OCI-LY7 (cell line): Measurements from ENCODE around the gene CCER1. TPM values are rescaled to one million over a fixed set of nuclear protein-coding genes. Genes with fewer than 3 reads are reported as not detected.

Experiments used
- BruUV-seq: library from RNA; stranded (reverse); fragments of 400-500 nt; replicated peaks from 2 replicates; lab custom pipeline; 2021; lab: Mats Ljungman, UMichigan
- CTCF ChIA-PET: fragments of 300-600 bp; sonication (Branson Sonifier 250); formaldehyde crosslinking; loops from one replicate; lab custom pipeline; 2022; ENCODE audit warnings: antibody characterized with exemption; ENCODE audit not compliant: unreplicated experiment; lab: Charles Lee
- POLR2A ChIA-PET: fragments of 300-600 bp; sonication (Branson Sonifier 250); formaldehyde crosslinking; loops from one replicate; lab custom pipeline; 2022; ENCODE audit warnings: antibody characterized with exemption; lab: Charles Lee
- DNase-seq: peaks from one replicate; pipeline ENCODE4 v3.0.0-alpha.2; 2015; ENCODE audit warnings: low spot score
- H2AFZ ChIP-seq: fragments of 200-600 bp; sonication (generic), shearing (Covaris generic); 2 replicates; pipeline ENCODE4 v1.6.1; 2014; ENCODE audit warnings: mild to moderate bottlenecking, antibody characterized with exemption, low read length, moderate library complexity
- H3K27ac ChIP-seq: fragments of 200-600 bp; sonication (generic); 2 replicates; pipeline ENCODE4 v1.5.1; 2014; ENCODE audit warnings: mixed run types, low read depth, mild to moderate bottlenecking, moderate library complexity, low read length, inconsistent platforms; ENCODE audit not compliant: poor library complexity, severe bottlenecking
- H3K36me3 ChIP-seq: fragments of 200-600 bp; sonication (generic); 2 replicates; pipeline ENCODE4 v1.6.1; 2014; ENCODE audit warnings: mild to moderate bottlenecking, antibody characterized with exemption, low read length, moderate library complexity, mixed read lengths; ENCODE audit not compliant: insufficient read depth
- H3K4me1 ChIP-seq: fragments of 200-600 bp; sonication (generic); 2 replicates; pipeline ENCODE4 v1.5.1; 2014; ENCODE audit warnings: mild to moderate bottlenecking, low read length; ENCODE audit not compliant: insufficient read depth, poor library complexity, severe bottlenecking
- H3K4me2 ChIP-seq: fragments of 200-600 bp; sonication (generic); 2 replicates; pipeline ENCODE4 v1.6.1; 2014; ENCODE audit warnings: mild to moderate bottlenecking, low read length
- H3K4me3 ChIP-seq: fragments of 200-600 bp; sonication (generic); 2 replicates; pipeline ENCODE4 v1.5.1; 2014; ENCODE audit warnings: mild to moderate bottlenecking, low read depth, low read length; ENCODE audit not compliant: poor library complexity, severe bottlenecking
- H3K79me2 ChIP-seq: fragments of 200-600 bp; sonication (generic); 2 replicates; pipeline ENCODE4 v1.6.1; 2016; ENCODE audit warnings: low read depth, mild to moderate bottlenecking, low read length, moderate library complexity, mixed read lengths; ENCODE audit not compliant: insufficient read depth
- H3K9me2 ChIP-seq: fragments of 200-600 bp; sonication (generic); 2 replicates; pipeline ENCODE4 v1.6.1; 2016; ENCODE audit warnings: mild to moderate bottlenecking, low read length, mixed read lengths; ENCODE audit not compliant: insufficient read depth
- H3K9me3 ChIP-seq: fragments of 200-600 bp; sonication (generic); 2 replicates; pipeline ENCODE4 v1.6.1; 2014; ENCODE audit warnings: mild to moderate bottlenecking, mixed run types, low read length, mixed read lengths
- H4K20me1 ChIP-seq: fragments of 200-600 bp; sonication (generic); 2 replicates; pipeline ENCODE4 v1.6.1; 2014; ENCODE audit warnings: mild to moderate bottlenecking, antibody characterized with exemption, low read length, moderate library complexity, mixed read lengths; ENCODE audit not compliant: insufficient read depth
- CTCF ChIP-seq: fragments of 200-600 bp; sonication (generic); conservative IDR thresholded peaks from 2 replicates; pipeline ENCODE4 v1.5.1; 2014; ENCODE audit warnings: mild to moderate bottlenecking, antibody characterized with exemption, low read length, moderate library complexity, mixed read lengths
- EZH2phosphoT487 ChIP-seq: fragments of 200-600 bp; sonication (generic); IDR thresholded peaks from 2 replicates; pipeline ENCODE4 v1.6.1; 2018; ENCODE audit warnings: low read depth, borderline replicate concordance, mild to moderate bottlenecking, mixed run types, antibody characterized with exemption, low read length, moderate library complexity, mixed read lengths
- intact Hi-C: fragments of 100-400 bp; cut with micrococcal nuclease; formaldehyde crosslinking; loops from one replicate; pipeline ENCODE4 v1.10.0; 2022; ENCODE audit not compliant: unreplicated experiment
- total RNA-seq, 2 experiments: library from RNA; depleted of rRNA in 1 of 2; stranded (reverse); fragments of >200 nt in 1 of 2; shearing (Covaris generic) in 1 of 2; gene quantifications; 2 replicates each; pipeline ENCODE4 v1.2.3, GENCODE V29; 2014 to 2022

CCER1 gene
- total RNA-seq, 2 experiments from 2014 or later, result not detected

DNA sequence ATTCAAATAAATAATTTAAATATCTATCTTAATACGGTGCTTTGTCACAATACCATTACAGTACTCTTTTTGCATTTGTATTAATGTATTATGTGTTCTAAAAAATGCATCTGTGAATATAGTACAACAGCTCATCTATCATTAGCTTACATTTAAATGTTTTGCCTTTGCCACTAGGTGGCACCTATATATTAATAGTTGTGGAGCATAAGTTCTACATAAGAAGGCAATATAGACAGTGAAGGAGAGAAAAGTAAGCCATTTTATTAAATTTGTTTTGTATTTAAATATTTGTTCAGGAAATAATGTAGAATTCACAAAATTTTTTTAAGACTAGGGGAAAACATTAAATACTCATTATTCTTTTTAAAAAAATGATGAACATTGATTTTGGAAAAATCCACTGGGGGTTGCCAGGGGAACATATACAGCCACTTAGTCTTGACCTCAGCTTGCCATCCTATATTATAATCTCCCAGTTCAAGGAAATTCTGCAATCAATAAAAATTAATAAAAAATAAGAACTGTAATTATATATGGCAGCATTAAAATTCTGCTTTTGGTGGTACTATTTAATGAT, 9.8 kb downstream of the CCER1 start:
- H3K4me3 ChIP-seq, result no peak overlapping the region
- TF ChIP-seq CTCF (peak; percentile 86), EZH2phosphoT487 (no peak)
- BruUV-seq, result no TSS peak
- H3K36me3 ChIP-seq, result no peaks in the 10 kb centered on the region
- H4K20me1 ChIP-seq, result no peaks in the 10 kb centered on the region
- H3K4me1 ChIP-seq, result no peaks in the 10 kb centered on the region
- no peaks in the 10 kb centered on the region for H3K9me3 ChIP-seq
- no peak overlapping the region for H2AFZ ChIP-seq
- no peaks in the 10 kb centered on the region for H3K9me2 ChIP-seq
- no peak overlapping the region for H3K4me2 ChIP-seq
- intact Hi-C loops, result no loop called here
- peak; percentile 50 for DNase-seq
- H3K79me2 ChIP-seq, result no peaks in the 10 kb centered on the region
- POLR2A ChIA-PET, result no interaction called here
- CTCF ChIA-PET, result no interaction called here
- no peak overlapping the region for H3K27ac ChIP-seq

- H3K27ac ChIP-seq, result no peak overlapping the region
- no peaks in the 10 kb centered on the region for H3K79me2 ChIP-seq
- H4K20me1 ChIP-seq, result no peaks in the 10 kb centered on the region
- H3K4me1 ChIP-seq, result no peaks in the 10 kb centered on the region
- H2AFZ ChIP-seq, result no peak overlapping the region
- H3K4me2 ChIP-seq, result no peak overlapping the region
- BruUV-seq, result no TSS peak
- H3K9me3 ChIP-seq, result no peaks in the 10 kb centered on the region
- CTCF ChIA-PET, result no interaction called here
- intact Hi-C loops, result no loop called here
- no peaks in the 10 kb centered on the region for H3K36me3 ChIP-seq
- H3K9me2 ChIP-seq, result no peaks in the 10 kb centered on the region
- POLR2A ChIA-PET, result interaction anchor here (0.7 kb wide), 1 partner anchor 242 kb away, joined by 4 read pairs; no protein-coding TSS in a partner anchor
- no peak for DNase-seq
- no peak overlapping the region for H3K4me3 ChIP-seq
- no peak for TF ChIP-seq CTCF
- no peak for TF ChIP-seq EZH2phosphoT487
These were observed 11.7 kb downstream of the CCER1 start for GRCh38 chr12:90943255-90943654.

DNA sequence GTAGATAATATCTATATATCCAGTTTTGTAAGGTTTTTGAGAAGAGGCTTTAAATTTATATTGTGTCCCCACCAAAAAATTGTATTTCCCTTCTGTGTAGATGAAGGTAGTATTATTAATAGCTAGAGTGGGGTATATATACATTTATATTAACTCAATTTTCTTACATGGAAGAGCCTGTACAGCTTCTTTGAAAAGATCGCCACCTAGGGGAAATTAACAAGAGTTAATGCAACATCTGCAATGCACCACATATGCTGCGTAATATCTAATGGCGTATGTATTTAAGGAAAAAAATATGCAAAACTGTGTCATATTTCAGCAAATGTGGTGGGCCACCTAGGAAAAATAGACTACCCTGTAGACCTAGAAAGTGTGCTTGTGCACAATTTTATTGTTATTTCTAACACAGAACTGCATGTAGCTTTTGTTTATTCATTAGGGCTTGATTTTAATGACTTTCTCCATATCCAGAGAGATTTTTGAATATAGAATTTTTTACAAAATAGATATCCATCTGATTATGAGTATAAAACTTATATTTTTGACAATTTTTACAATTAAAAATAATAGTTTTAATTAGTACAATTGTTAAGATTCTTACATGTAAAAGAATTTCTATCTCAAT, 14.0 kb downstream of the CCER1 start:
- peak; percentile 45 for DNase-seq
- no peak overlapping the region for H3K4me2 ChIP-seq
- no peak overlapping the region for H3K4me3 ChIP-seq
- CTCF ChIA-PET, result no interaction called here
- no peaks in the 10 kb centered on the region for H3K9me2 ChIP-seq
- H3K4me1 ChIP-seq, result no peaks in the 10 kb centered on the region
- intact Hi-C loops, result no loop called here
- TF ChIP-seq EZH2phosphoT487 (no peak), CTCF (peak; percentile 85)
- H2AFZ ChIP-seq, result no peak overlapping the region
- no peaks in the 10 kb centered on the region for H3K79me2 ChIP-seq
- H3K27ac ChIP-seq, result no peak overlapping the region
- POLR2A ChIA-PET, result interaction anchor here (0.6 to 0.8 kb wide), 3 partner anchors 9 to 1317 kb away, joined by 3 to 4 read pairs (median 3); no protein-coding TSS in a partner anchor
- H4K20me1 ChIP-seq, result no peaks in the 10 kb centered on the region
- H3K36me3 ChIP-seq, result no peaks in the 10 kb centered on the region
- no TSS peak for BruUV-seq
- H3K9me3 ChIP-seq, result no peaks in the 10 kb centered on the region
